Pulmonary artery endothelial cell (primary cell): ENCODE data around the gene HEPACAM. TPM values are rescaled to one million over a fixed set of nuclear protein-coding genes. Genes with fewer than 3 reads are reported as not detected.

Experiments
- DNase-seq: peaks from one replicate; pipeline ENCODE4 v3.0.0-alpha.2; 2011; ENCODE audit warnings: low read depth, low spot score
- total RNA-seq: library from RNA; depleted of rRNA; stranded (reverse); fragments of >200 nt; gene quantifications from 2 replicates; pipeline ENCODE4 v1.2.3, GENCODE V29; 2014

HEPACAM gene
- total RNA-seq, 1 donor from 2014 or later = not detected

DNA sequence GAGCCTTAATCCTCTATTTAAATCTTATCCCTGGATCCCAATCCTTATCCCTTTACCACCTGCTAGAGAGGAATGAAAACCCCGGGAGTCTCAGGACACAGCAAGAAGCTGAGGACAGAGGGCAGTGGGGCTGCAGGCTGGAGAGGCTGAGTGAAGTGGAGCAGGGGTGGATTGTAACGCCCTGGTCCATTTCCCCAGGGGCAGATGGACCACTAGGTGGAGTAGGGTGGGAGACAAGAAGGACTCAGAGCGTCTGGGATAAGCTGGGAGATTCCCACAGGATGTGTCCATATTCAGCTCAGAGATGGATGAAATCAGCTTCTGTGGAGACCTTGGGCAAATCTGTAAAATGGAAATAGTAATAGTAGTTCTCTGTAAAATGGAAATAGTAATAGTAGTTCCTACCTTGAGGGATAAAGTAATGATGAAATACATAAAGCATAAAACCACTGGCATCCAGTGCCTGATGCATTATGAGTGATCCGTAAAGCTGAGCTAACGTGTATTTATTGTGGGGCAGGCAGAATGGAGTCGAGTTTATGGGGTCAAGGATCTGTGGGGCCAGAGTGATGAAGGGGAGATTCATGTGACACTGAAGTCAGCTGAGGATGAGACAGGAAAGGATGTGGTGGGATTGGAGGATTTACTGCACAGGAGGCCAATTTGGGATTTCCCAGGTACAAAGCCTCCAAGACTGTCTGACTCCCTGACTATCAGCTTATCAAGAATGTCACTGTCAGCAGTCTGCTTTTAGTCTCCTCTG is 36.3 kb downstream of the HEPACAM start:
- no peak for DNase-seq

DNA sequence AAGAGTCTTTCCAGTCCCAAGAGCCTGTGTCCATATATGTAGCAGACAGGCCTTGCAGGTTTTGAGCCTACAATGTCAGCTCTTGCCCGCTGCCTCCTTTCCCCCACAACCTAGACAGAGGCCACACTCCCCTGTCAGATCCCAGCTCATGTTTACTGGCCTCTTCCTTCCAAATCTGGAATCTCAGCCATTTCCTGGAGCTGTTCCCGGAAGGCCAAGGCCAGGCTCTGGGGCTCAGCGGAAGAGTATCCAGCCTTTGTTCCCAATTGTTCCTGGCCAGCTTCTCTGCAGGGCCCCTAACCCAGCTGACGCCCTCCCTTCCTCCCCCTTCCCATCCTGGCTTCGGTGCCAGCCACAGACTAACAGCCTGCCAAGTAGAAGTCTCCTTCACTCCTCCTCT is 37.1 kb downstream of the HEPACAM start:
- peak; percentile 92 for DNase-seq

DNA sequence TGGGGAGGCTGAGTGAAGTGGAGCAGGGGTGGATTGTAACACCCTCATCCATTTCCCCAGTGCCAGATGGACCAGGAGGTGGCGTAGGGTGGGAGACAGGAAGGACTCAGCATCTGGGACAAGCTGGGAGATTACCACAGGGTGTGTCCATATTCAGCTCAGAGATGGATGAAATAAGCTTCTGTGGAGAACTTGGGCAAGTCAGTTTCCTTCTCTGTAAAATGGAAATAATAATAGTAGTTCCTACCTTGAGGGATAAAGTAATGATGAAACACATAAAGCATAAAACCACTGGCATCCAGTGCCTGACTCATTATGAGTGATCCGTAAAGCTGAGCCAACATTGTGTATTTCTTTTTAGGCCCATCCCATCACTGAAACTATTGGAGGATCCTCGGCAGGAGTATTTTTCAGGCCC is 37.6 kb downstream of the HEPACAM start:
- no peak for DNase-seq

DNA sequence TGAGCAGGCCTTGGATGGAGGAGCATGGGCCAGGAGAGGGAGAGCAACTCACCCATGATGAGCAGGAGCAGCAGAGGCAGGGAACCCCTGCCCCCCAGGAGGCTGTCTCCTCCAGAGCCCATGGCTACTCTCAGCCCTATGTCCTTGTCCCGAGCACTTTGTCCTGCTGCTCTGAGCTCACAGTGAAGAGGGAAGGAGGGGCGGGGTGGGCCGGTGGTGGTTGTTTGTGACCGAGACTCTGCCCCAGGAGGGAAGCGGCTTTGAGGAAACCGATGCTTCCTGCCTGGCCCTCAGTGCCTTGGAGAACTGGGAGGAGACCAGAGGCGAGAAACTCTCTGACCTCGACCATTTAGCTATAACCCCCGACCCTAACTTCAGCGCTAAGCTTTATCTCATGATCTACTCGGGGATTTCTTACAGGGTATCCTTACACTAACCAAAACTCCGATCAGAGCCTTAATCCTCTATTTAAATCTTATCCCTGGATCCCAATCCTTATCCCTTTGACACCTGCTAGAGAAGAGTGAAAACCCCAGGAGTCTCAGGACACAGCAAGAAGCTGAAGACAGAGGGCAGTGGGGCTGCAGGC is 38.1 kb downstream of the HEPACAM start, which contains the start of gene ROBO4:
TSS of gene ROBO4 (minus strand) at position 192 of the 589 bp plus-strand sequence. CDS start at position 122, 70 bp downstream.
- no peak for DNase-seq

DNA sequence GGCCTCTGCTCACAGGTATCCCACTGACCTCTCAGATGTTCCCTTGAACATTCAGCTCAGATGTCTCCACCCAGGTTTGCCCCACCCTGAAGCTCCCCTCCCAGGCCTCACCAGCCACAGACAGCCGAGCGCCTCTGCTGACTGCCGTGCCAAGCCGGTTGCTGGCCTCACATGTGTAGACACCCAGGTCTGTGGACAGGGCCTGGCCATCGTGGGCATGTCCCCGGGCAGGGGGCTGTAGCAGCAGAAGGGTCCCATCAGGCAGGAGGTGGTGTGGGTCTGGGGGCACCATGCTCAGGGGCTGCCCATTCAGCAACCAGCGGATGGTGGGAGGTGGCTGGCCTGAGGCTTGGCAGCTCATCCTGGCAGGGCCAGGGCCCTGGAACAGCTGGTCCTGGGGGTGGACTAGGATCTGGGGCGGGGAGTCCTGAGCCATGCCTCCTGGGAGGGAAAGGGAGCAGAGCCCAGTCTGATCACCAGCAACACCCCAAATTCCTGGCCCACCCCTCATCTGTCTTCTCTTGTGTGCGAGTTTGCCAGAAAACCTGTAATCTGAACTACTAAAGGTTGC is 38.9 kb downstream of the HEPACAM start:
- no peak for DNase-seq

DNA sequence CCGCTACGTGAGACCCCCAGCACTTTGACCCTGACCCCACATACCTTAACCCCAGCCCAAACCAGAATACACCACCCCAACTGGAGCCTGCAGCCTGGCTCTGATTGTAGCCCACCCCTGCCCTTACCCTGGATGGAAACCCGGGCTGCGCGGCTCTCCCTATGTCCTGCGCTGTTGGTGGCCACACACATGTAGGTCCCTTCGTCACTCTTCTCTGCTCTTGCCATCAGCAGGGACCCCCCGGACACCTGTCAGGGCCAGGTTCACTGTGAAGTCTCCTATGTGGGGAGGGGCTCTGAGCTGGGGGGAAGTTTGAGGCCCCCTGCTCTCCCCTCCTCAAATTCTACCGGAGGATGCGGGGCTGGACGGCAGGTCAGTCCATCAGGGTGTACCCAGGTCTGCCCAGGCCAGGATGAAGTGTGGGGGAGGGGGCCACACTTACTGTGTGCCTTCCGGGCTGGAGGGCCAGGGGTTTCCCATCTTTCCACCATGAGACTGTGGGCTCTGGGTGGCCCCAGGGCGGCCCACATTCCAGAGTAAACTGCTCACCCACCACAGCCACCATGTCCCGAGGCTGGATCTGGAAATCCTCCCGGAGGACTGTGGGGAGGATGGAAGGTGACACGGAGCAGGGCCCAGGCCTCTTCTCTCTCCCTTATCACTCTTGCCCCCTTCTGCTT is 39.6 kb downstream of the HEPACAM start:
- DNase-seq = no peak

DNA sequence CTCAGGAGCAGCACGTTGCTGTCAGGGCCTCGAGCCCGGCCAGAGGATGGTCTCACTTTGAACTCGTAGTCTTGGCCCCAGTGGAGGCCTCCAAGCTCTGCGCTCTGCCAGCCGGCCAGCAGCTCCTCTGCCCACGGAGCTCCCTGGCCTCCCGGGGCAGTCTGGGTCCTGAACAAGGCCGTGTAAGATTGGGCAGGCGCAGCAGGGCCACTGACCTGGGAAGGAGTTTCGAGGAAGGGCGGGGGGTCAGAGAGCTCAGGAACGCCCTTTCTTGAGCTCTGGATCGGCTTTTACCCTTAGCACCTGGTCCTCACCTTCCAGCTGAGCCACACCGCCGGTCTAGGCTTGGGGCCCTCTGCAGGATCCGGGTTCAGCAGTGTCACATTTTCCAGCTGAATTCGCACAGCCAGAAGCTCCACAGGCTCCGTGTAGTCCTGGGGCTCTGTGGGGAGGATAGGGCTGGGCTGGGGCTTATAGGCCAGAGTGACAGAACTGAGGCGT is 40.3 kb downstream of the HEPACAM start:
- no peak for DNase-seq

DNA sequence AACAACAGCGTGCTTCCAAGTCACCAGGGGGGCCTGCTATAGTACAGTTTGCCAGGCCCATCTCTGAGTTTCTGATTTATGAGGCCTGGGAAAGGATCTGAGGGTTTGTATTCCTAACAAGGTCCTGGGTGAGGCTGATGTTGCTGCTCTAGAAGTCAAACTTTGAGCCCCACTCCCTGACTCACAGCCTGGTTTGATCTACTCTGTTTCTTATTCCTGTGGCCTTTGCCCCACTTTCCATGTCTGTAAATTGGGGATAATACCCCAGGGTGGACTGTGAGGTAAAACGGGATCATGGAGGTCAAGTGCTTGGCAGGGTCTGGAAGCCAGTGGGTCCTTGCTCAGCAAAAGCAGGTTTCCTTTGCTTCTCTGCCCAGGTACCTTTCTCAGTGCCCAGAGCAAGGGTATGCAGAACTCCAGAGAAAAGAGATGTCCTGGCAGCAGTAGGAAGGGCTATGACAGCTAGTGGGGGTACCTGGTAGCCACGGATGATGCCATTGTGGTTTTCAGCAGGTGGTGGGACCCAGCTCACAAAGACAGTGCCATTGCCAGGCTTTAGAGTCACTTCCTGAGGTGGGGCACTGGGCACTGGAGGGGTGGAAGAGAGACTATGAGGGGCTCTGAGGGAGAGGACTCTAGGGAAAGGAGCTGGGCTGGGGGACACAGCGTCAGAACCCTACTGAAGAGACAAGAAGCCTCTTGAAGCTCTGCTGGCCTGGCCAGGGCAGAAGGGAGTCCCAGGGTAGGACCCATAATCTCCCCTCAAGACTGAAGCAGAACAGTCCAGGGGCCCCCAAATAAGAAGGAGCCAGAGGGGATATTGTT is 41.0 kb downstream of the HEPACAM start:
- DNase-seq = no peak

DNA sequence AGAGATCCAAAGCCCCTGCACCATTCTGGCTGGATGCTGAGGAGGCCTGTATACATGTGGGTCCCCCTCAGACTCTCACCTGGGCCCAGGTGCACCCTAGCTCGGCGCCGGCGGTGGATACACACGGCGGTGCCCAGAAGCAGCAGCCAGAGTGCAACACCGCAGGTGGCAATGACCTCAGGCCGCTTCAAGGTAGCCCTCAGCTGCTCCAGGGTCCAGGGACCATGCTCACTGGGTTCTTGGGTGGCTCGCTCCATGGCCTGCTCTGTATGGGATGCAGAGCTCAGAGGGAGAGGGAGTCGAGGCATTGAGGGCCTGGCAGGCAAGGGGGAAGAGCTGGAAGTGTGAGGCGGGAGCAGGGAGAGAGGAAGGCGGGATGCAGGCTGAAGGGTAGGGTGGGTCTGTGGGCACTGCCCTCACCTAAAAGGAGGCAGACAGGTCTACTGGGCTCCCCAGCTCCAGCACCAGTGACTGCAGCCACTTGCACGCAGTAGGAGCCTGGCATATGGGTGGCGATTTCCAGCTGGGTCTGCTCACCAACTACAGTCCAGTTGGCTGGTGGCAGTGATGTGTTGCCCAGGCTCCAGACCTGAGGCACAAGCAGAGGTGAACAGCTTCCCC is 42.0 kb downstream of the HEPACAM start:
- no peak for DNase-seq

DNA sequence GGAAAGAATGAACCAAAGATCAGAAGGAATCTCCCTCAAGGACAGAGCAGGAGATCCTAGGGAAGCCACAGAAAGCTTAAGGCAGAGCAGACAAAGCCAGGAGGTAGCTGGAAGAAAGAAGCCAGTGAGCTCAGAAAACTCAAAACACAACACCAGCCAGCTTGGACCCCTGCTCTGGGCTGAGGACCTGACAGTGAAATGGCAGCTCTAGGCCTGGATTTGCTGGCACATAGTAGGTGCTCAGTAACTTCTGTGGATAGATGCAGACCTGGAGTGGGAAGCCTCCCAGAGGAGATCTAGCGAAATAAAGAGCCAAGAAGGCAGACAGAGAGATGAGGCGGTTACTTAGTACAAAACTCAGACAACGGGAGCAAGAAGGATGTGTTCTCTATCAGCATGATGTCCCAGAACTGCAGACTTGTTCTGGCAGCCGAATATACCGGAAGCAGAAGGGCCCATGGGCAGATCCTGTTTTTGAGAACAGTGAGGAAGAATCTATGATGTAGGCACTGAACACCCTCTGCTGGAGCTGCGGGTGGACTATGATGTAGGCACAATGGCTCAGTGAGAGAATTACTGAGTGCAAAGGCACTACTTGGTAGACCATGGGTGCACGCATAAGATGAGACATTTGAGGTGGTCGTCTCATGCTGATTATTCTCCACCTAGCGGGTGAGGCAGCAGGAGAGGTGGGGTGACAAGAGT is 42.9 kb downstream of the HEPACAM start:
- no peak for DNase-seq

DNA sequence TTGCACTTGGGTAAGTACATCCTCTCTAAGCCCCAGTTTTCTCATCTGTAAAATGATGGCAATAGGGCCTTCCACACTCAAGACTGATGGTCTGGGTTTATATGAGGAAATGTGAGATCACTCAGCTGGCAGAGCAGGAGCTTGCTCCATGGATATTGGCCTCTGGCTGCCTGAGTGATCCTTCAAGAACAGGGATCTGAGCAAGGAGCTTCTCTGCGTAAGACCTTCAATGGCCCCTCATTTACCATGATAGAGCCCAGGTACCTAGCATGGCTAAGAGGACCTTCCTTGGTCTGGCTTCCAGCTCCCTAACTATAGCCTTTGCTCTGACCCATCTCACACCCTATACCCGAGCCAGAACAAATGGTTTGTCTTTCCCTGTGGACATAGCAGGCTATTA is 43.7 kb downstream of the HEPACAM start:
- no peak for DNase-seq

DNA sequence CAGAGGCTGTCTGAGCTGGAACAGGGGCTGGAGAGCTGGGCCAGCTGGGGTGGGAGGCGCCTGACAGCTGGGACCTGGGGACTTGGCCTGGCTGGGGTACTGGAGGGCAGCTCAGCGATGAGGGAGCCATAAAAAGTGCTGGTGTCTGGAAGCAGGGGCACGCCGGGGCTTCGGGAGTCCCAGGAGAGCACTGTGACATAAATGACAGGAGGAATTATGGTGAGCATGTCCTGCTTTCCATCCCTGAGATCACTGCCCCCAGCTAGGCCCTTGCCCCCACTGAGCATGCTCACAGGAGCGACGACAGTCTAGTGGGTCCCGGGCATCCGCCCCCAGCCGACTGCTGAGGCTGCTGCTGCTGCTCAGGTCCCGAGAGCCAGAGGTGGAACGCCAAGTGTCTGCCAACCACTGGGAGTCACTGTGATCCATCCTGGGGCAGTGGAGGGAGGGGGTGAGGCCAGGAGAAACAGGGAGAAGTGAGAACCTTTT is 44.4 kb downstream of the HEPACAM start:
- DNase-seq = no peak

DNA sequence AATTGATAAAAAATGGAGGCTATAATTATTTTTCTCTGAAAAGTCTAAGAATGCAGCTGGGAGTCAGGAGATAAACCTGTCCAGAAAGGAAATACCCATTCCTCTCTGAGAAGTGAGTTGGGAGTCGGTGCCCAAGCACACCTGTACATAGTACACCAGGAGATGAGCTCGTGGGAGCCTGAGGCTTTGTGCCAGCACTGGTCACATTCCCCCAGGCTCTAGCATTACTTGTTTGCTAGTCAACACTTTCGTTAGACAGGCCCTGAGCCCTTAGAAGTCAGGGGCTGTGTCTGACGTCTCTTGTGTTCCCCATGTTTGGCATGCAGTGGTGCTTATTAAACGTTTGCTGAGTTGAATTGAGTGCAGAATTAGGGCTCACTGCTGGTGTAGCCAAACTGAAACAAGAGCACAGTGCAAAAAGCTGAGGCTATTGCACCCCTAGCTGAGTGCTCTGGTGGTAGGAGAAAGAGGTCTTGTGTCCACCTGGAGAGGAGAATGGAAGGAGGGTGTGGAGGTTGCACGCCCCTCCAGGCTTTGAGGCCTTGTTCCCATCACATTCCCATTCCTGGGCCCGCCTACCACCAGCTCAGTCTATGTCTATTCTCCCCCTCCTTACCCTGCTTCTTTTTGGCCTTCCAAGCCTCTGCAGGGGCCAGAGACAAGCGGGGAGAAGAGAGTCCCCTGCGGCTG is 45.0 kb downstream of the HEPACAM start:
- DNase-seq = no peak

DNA sequence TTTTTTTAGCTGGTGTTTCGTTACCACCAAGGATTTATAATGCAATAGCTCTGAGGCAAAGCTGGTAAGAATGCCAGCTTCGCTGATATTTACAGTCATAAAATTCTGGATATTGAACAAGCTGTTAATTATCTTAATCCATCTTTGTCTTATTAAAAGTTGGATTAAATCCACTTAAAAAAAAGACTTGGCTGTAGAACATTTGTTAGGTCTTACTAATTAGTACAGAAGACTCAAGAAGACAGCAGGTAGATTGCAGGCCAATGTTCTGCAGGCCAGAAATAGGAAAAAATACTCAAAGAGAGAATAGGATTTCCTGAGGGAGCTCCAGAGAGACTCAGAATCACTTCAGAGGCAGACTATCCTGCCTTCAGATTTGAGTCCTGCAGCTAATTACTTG is 45.7 kb downstream of the HEPACAM start:
- no peak for DNase-seq

DNA sequence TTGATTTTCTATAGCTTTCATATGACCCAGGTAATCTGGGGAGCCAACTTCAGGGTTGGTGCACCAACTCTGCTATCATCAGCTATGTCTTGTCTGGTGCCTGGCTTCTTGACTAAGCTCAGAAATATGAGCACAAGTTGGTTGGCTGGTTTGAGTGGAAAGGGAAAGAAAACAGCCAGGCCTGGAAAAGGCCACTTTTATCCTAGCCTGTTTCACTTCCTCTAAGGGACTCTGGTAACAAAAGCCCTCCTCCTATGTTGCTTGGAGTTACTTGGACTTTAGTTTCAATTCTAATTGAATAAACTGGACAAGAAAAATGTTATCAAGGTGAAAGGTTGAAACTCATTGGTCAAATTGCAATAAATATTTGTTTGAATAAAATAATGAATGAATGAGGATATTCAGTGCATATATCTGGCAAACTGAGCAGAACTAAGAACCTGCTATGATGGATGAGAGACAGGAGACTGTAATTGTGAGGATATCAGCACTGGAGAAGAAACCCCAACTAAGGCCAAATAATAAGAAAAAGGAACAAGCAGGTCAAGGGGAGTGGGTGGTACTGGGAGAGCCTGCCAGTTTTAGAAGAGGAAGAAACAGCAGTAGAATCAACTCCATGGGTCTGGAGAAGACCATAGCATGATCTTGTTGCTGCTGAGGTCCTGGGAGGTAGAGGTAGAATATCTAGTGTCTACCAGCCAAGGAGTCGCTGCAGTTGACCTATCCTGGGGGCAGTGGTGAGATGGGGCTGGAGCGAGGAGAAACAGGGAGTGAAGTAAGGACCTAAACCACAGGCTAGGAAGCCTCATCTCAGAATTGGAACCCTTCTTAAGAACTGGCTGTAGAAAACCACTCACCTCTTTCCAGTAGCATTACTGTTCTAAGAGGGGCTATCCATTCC is 46.4 kb downstream of the HEPACAM start:
- no peak for DNase-seq

DNA sequence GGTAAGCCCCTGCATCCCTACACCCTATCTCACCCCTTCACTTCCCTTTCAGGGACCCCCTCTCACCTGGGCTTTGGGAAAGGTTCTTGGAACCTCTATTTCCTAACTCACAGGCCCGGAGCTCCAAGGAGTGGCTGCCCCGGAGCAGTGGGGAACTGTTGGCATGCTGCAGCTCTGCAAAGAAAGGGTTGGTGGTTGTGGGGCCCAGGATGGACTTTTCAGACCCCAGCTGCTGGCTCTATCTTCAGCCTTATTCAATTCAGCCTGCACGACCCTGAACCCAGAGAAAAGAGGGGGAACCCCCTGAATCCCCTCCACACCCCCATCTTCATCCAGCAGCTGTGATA is 48.2 kb downstream of the HEPACAM start:
- DNase-seq = no peak

DNA sequence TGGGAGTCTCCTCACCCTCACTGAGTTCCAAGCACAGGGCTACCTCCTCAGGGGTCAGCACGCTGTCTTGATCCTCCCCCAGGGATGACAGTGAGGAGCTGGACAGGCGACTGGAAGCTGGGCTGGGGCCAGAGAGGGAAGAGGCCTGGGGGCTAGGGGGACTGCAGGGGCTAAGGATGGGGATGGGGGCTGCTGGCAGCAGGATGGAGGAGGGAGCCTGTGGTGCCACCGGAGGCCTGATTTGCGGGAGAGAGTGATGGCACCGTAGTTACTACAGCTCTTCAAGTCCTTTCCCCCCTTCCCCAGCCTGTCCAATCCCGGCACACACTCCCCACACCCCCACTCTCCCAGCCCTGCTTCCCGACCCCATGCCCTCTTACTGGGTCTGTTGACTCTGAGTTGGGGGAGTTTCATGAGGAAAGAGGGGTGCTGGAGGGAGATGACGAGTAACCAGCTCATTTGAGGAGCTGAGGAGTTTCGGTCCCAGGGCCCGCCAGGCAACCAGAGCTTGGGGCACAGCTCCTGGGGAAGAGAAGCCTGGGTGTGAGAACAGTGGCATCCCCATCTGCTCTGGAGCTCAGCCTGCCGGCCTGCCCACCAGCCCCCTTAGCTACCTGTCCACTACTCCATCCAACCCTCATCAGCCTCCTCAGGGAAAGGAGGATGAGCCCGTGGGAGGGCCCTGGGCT is 48.7 kb downstream of the HEPACAM start:
- no peak for DNase-seq

DNA sequence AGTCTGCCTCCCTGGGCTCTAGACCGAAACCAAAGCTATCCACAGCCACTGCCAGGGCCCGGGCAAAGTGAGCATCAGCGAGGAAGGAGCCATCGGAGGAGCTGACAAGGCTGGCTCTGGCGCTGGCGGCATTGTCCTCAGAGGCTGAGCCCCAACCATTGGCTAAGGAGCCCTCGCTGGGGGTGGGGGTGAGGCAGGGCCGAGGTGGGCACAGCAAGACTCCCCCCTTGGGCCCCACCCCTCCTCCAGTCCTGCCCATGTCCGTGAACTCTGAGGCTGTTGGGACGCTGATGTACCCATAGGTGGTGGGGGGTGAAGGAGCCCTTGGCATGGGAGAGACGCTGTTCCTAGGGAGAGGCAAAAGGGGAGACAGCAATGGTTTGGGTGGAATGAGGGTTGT is 49.4 kb downstream of the HEPACAM start:
- no peak for DNase-seq
